HEK293 (cell line): ENCODE results near the gene MAGEC1.

ENCODE experiments used
- CTCF ChIA-PET: fragments of 350-600 bp; formaldehyde crosslinking; extraction: SDS; loops from one replicate; lab custom pipeline; 2021; ENCODE audit warnings: antibody characterized with exemption; lab: Yijun Ruan, JAX
- POLR2A ChIA-PET: fragments of 300-600 bp; formaldehyde crosslinking; extraction: SDS; loops from one replicate; lab custom pipeline; 2020; ENCODE audit warnings: antibody characterized with exemption, inconsistent platforms; lab: Yijun Ruan, JAX
- H3K27ac ChIP-seq: fragments of 200-500 bp; sonication (Bioruptor generic); 2 replicates; pipeline ENCODE4 v1.5.1; 2014; ENCODE audit warnings: low read depth, low read length, control low read depth, inconsistent platforms; ENCODE audit errors: extremely low read depth
- H3K36me3 ChIP-seq, 2 experiments: fragments of 200-500 bp in 1 of 2; sonication (Bioruptor generic) in 1 of 2; 1 replicate in 1 of 2; 2 replicates in 1 of 2; pipeline ENCODE4 v1.5.1; 2014 to 2017; ENCODE audit warnings: inconsistent platforms in 2 of 2, low read length in 2 of 2; ENCODE audit not compliant: control insufficient read depth in 2 of 2, insufficient read depth in 1 of 2
- H3K4me1 ChIP-seq: fragments of 200-500 bp; sonication (Bioruptor generic); 2 replicates; pipeline ENCODE4 v1.5.1; 2014; ENCODE audit warnings: mild to moderate bottlenecking, low read length, inconsistent platforms; ENCODE audit not compliant: control insufficient read depth, insufficient read depth
- H3K4me3 ChIP-seq: 2 replicates; pipeline ENCODE4 v1.5.1; 2011; ENCODE audit warnings: low read depth, mild to moderate bottlenecking, control low read depth, low read length, moderate library complexity
- H3K9me3 ChIP-seq: fragments of 200-500 bp; sonication (Bioruptor generic); 2 replicates; pipeline ENCODE4 v1.5.1; 2014; ENCODE audit warnings: low read depth, low read length, inconsistent platforms; ENCODE audit not compliant: control insufficient read depth, insufficient read depth
- ATF2 ChIP-seq: fragments of 450-650 bp; formaldehyde crosslinking; IDR thresholded peaks from 2 replicates; pipeline ENCODE4 v1.5.1; 2016; ENCODE audit warnings: missing biosample characterization, missing genetic modification characterization, low read depth
- GFI1B ChIP-seq: fragments of 450-650 bp; formaldehyde crosslinking; IDR thresholded peaks from 2 replicates; pipeline ENCODE4 v1.5.1; 2016; ENCODE audit warnings: missing biosample characterization, missing genetic modification characterization
- PRDM1 ChIP-seq: fragments of 450-650 bp; formaldehyde crosslinking; IDR thresholded peaks from 2 replicates; pipeline ENCODE4; 2016; ENCODE audit warnings: missing biosample characterization, missing genetic modification characterization
- SP7 ChIP-seq: fragments of 450-650 bp; formaldehyde crosslinking; IDR thresholded peaks from 2 replicates; pipeline ENCODE4 v1.5.1; 2016; ENCODE audit warnings: missing biosample characterization, missing genetic modification characterization
- TSHZ1 ChIP-seq: fragments of 450-650 bp; formaldehyde crosslinking; IDR thresholded peaks from 2 replicates; pipeline ENCODE4 v1.5.1; 2016; ENCODE audit warnings: missing biosample characterization, missing genetic modification characterization, borderline replicate concordance
- YY1 ChIP-seq: fragments of 450-650 bp; formaldehyde crosslinking; IDR thresholded peaks from 2 replicates; pipeline ENCODE4 v1.5.1; 2018; ENCODE audit warnings: missing biosample characterization, missing genetic modification characterization
- ZBTB1 ChIP-seq: fragments of 450-650 bp; formaldehyde crosslinking; IDR thresholded peaks from 2 replicates; pipeline ENCODE4 v1.5.1; 2016; ENCODE audit warnings: missing biosample characterization, missing genetic modification characterization
- ZIC2 ChIP-seq: fragments of 450-650 bp; formaldehyde crosslinking; IDR thresholded peaks from 2 replicates; pipeline ENCODE4 v1.5.1; 2016; ENCODE audit warnings: missing biosample characterization, missing genetic modification characterization
- ZNF248 ChIP-seq: fragments of 450-650 bp; formaldehyde crosslinking; IDR thresholded peaks from 2 replicates; pipeline ENCODE4 v1.5.1; 2017; ENCODE audit warnings: missing biosample characterization, missing genetic modification characterization
- ZNF416 ChIP-seq: fragments of 450-650 bp; formaldehyde crosslinking; IDR thresholded peaks from 2 replicates; pipeline ENCODE4 v1.5.1; 2016; ENCODE audit warnings: missing biosample characterization, missing genetic modification characterization
- ZNF549 ChIP-seq: fragments of 450-650 bp; IDR thresholded peaks from 2 replicates; pipeline ENCODE4 v1.5.1; 2018; ENCODE audit warnings: missing biosample characterization, missing genetic modification characterization, mild to moderate bottlenecking, inconsistent platforms, moderate library complexity
- ZNF610 ChIP-seq: fragments of 450-650 bp; formaldehyde crosslinking; IDR thresholded peaks from 2 replicates; pipeline ENCODE4 v1.5.1; 2016; ENCODE audit warnings: missing biosample characterization, missing genetic modification characterization, borderline replicate concordance
- ZNF701 ChIP-seq: fragments of 450-650 bp; formaldehyde crosslinking; IDR thresholded peaks from 2 replicates; pipeline ENCODE4 v1.5.1; 2016; ENCODE audit warnings: missing biosample characterization, missing genetic modification characterization
- ZNF768 ChIP-seq: fragments of 450-650 bp; formaldehyde crosslinking; IDR thresholded peaks from 2 replicates; pipeline ENCODE4 v1.5.1; 2018; ENCODE audit warnings: missing biosample characterization, mild to moderate bottlenecking, missing genetic modification characterization
- ZNF777 ChIP-seq: fragments of 450-650 bp; formaldehyde crosslinking; IDR thresholded peaks from 2 replicates; pipeline ENCODE4 v1.5.1; 2017; ENCODE audit warnings: missing biosample characterization, missing genetic modification characterization, borderline replicate concordance
- ZSCAN4 ChIP-seq: fragments of 450-650 bp; formaldehyde crosslinking; IDR thresholded peaks from 2 replicates; pipeline ENCODE4 v1.5.1; 2017; ENCODE audit warnings: missing biosample characterization, missing genetic modification characterization

Gene MAGEC1

DNA sequence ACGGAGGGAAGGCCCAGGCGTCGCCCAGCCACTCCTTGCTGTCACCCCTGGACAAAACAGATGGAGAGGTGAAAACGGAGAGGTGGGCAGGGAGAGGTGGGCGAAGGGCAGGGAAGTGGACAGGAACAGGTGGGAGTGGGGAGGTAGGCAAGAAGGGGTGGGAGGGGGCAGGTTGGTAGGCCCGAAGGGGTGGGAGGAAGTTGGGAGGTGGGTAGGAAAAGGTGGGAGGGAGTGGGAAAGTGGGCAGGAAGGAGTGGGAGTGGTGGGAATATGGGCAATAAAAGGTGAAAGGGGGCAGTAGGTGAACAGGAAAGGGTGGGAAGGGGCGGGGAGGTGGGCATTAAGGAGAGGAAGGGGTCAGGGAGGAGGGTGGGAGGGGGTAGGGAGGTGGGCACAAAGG lies 9.0 kb upstream of the MAGEC1 start (continued):
- TF ChIP-seq TSHZ1 (tag by site-specific recombination): no peak
- no peak for TF ChIP-seq ZIC2 (tag by site-specific recombination)
- TF ChIP-seq ZNF610 (tag by site-specific recombination): no peak
- TF ChIP-seq GFI1B (tag by site-specific recombination): no peak

DNA sequence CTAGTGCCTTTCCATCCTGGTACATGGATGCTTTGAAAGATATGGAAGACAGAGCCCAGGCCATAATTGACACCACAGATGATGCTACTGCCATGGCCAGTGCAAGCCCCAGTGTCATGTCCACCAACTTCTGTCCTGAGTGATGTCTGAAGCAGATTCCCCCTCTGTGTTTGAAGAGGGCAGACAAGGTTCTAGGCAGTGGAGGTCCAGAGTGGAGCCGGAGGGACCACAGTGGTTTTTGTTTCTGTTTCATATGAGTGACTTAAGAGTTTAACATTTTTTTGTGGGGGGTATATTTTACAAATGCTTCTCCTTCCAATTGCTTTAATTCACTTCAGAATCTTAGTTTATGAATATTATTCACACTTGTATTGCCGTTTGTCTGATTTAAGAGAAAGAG lies 6.0 kb upstream of the MAGEC1 start:
- CTCF ChIA-PET: no interaction called here
- Histone ChIP-seq H3K4me3 (no peak overlapping the region), H3K36me3 (no peaks in the 10 kb centered on the region), H3K27ac (no peak overlapping the region), H3K4me1 (no peaks in the 10 kb centered on the region), H3K9me3 (no peaks in the 10 kb centered on the region)
- TF ChIP-seq YY1 (tag by site-specific recombination) (no peak), ZNF701 (tag by site-specific recombination) (no peak), ATF2 (no peak), ZNF777 (tag by site-specific recombination) (no peak), ZSCAN4 (tag by site-specific recombination) (no peak), SP7 (tag by site-specific recombination) (no peak)
- POLR2A ChIA-PET: no interaction called here

DNA sequence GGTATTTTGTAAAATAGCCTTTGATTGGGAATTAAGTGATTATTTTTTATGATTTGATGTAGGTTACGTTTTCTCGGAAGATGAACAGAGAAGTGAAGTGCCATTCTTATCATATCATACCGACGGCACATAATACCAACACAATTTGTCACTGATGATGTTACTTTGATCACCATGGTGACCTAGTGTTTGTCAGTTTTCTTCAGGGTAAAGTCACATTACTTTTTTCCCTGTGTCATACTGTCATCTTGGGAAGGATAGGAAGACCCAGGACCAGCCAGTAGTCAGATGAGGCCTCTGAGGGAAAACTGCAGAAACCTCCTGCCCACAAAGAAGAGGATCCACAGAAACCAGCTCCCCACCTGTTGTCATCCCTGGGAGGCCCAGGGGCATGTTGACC lies 1.3 kb upstream of the MAGEC1 start:
- POLR2A ChIA-PET: no interaction called here
- Histone ChIP-seq H3K4me3 (no peak overlapping the region), H3K27ac (no peak overlapping the region), H3K9me3 (no peaks in the 10 kb centered on the region; the same call in 1 of the 2 replicates), H3K36me3 (no peaks in the 10 kb centered on the region), H3K4me1 (no peaks in the 10 kb centered on the region)
- TF ChIP-seq ZNF416 (tag by site-specific recombination) (no peak), ATF2 (no peak), ZNF610 (tag by site-specific recombination) (no peak), ZBTB1 (tag by site-specific recombination) (no peak)
- CTCF ChIA-PET: interaction anchor here (0.6 kb wide), 1 partner anchor 247 kb away, joined by 3 read pairs; no protein-coding TSS in a partner anchor

DNA sequence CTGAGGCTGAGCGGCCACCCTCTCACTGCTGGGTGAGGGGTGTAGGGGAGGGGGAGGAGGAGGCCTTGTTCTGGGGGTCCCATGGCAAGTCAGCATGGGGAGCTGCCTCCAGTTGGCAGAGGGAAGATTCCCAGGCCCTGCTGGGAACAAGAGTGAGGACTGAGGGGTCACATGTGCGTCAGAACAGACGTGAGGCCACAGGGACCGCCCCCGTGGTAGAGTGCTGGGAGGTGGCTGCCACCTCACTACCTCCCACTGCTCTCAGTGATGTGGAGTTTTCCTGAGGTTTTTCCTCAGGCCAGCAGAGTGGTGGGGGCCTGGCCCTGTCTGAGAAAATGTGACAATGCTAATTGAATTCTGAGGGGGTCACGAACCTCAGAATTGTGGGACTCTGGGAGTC lies 568 bp downstream of the MAGEC1 start:
- H3K36me3 ChIP-seq: no peaks in the 10 kb centered on the region
- no peaks in the 10 kb centered on the region; the same call in 1 of the 2 replicates for H3K9me3 ChIP-seq
- POLR2A ChIA-PET: no interaction called here
- TF ChIP-seq ZNF248 (tag by site-specific recombination) (no peak), PRDM1 (tag by site-specific recombination) (no peak), ZNF768 (tag by site-specific recombination) (no peak), ZNF549 (no peak)
- TF ChIP-seq, all 188 proteins: peak for 0
- CTCF ChIA-PET: no interaction called here
- no peak overlapping the region for H3K27ac ChIP-seq
- no peak overlapping the region for H3K4me3 ChIP-seq
- H3K4me1 ChIP-seq: no peaks in the 10 kb centered on the region
